ENCODE measurements around the gene OPALIN. TPM values are rescaled to one million over a fixed set of nuclear protein-coding genes. Genes with fewer than 3 reads are reported as not detected.

OPALIN gene, protein sequence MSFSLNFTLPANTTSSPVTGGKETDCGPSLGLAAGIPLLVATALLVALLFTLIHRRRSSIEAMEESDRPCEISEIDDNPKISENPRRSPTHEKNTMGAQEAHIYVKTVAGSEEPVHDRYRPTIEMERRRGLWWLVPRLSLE
- not detected in 2 replicates for polyA plus RNA-seq
- polyA minus RNA-seq: not detected in 2 replicates

DNA sequence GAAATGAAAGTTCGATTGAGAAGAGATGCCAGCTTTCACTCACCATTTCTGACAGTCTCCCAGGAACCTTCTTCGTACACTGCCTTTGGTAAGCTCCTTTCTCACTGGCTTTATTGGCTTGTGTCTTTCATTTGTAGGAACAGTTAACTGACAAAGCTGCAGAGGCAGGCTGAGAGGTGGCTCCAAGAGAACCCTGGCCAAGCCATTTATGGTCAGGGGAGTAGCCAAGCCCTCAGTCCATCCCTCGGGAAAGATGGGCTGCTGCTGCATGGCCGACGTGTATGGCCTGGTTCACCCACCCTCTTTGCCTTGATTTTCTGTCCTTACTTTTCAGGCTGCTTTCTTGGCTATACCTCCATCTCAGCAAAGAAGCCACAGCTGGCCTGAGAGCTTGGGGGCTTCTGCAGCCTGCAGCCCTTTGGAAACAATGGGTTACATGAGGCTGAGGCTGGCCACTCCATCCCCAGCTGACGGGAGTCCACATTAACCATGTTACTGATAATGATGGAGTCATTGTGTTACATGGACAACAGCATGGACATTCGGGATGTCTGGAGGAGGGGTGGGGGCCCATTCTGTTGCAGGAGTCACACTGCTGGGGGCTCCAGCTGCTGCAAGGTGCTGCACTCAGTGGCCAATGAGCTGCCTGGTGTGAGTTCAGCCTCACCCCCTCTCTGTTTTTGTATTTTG, at the start of gene OPALIN:
Gene OPALIN (minus strand): TSS at position 152 of the 690 bp plus-strand sequence. CDS start 106 bp downstream, at position 46.
- no peaks in the 10 kb centered on the region for H3K79me2 ChIP-seq (replicated peaks; ENCODE audit: insufficient read depth, low read length)
- H3K27ac ChIP-seq (ENCODE audit: low read length): no peak within 1 kb of the TSS
- H3K9me3 ChIP-seq (ENCODE audit: low read length): no peaks in the 10 kb centered on the region
- H2AFZ ChIP-seq (ENCODE audit: low read depth, low read length): no peak within 1 kb of the TSS
- H3K9me2 ChIP-seq (ENCODE audit: insufficient read depth, low read length): no peaks in the 10 kb centered on the region
- no peaks in the 10 kb centered on the region for H3K36me3 ChIP-seq (ENCODE audit: insufficient read depth, low read length)
- no peak within 1 kb of the TSS for H3K9ac ChIP-seq (ENCODE audit: low read length)
- H4K20me1 ChIP-seq (ENCODE audit: insufficient read depth): no peaks in the 10 kb centered on the region
- no peak within 1 kb of the TSS for H3K4me2 ChIP-seq (ENCODE audit: low read length)
- no peaks in the 10 kb centered on the region for H3K27me3 ChIP-seq (ENCODE audit: insufficient read depth, low read depth, low read length)
- H3K4me3 ChIP-seq (ENCODE audit: low read length): no peak within 1 kb of the TSS
- H3F3A ChIP-seq (ENCODE audit: insufficient read depth, low read length, poor library complexity, severe bottlenecking): no peaks in the 10 kb centered on the region
- TF ChIP-seq, protein P1, sequence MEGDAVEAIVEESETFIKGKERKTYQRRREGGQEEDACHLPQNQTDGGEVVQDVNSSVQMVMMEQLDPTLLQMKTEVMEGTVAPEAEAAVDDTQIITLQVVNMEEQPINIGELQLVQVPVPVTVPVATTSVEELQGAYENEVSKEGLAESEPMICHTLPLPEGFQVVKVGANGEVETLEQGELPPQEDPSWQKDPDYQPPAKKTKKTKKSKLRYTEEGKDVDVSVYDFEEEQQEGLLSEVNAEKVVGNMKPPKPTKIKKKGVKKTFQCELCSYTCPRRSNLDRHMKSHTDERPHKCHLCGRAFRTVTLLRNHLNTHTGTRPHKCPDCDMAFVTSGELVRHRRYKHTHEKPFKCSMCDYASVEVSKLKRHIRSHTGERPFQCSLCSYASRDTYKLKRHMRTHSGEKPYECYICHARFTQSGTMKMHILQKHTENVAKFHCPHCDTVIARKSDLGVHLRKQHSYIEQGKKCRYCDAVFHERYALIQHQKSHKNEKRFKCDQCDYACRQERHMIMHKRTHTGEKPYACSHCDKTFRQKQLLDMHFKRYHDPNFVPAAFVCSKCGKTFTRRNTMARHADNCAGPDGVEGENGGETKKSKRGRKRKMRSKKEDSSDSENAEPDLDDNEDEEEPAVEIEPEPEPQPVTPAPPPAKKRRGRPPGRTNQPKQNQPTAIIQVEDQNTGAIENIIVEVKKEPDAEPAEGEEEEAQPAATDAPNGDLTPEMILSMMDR (IDR thresholded peaks at IDR 0.05; ENCODE audit: poor library complexity, severe bottlenecking): no peak

DNA sequence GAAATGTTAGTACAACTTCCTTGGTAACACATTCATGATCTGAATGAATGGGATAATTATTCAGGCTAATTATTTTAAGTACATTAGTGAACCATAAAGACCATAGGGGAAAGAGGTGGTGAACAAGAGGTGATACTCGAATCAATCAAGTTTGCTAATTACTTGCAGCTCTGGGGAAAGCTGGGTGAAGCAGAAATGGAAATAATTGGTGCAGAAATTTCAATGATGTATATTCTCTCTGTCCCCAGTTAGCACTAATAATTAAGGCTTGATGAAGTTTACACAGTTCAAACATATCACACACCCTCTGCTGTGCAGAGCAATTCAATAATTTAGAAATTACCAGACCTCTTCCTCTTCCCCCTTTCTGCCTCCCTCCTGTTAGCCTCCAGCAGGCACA, 49.4 kb upstream of the OPALIN start:
- TF ChIP-seq RAD21 (conservative IDR thresholded peaks at IDR 0.05): no peak
- TF ChIP-seq, protein P2, sequence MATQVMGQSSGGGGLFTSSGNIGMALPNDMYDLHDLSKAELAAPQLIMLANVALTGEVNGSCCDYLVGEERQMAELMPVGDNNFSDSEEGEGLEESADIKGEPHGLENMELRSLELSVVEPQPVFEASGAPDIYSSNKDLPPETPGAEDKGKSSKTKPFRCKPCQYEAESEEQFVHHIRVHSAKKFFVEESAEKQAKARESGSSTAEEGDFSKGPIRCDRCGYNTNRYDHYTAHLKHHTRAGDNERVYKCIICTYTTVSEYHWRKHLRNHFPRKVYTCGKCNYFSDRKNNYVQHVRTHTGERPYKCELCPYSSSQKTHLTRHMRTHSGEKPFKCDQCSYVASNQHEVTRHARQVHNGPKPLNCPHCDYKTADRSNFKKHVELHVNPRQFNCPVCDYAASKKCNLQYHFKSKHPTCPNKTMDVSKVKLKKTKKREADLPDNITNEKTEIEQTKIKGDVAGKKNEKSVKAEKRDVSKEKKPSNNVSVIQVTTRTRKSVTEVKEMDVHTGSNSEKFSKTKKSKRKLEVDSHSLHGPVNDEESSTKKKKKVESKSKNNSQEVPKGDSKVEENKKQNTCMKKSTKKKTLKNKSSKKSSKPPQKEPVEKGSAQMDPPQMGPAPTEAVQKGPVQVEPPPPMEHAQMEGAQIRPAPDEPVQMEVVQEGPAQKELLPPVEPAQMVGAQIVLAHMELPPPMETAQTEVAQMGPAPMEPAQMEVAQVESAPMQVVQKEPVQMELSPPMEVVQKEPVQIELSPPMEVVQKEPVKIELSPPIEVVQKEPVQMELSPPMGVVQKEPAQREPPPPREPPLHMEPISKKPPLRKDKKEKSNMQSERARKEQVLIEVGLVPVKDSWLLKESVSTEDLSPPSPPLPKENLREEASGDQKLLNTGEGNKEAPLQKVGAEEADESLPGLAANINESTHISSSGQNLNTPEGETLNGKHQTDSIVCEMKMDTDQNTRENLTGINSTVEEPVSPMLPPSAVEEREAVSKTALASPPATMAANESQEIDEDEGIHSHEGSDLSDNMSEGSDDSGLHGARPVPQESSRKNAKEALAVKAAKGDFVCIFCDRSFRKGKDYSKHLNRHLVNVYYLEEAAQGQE (IDR thresholded peaks at IDR 0.05; ENCODE audit: borderline replicate concordance): no peak
- TF ChIP-seq EP300 (conservative IDR thresholded peaks at IDR 0.05; ENCODE audit: poor library complexity, severe bottlenecking): no peak
- no peak for TF ChIP-seq EZH2 (IDR thresholded peaks at IDR 0.05; ENCODE audit: borderline replicate concordance, insufficient read depth, low read length, poor library complexity, severe bottlenecking)
- TF ChIP-seq POLR2AphosphoS5 (IDR thresholded peaks at IDR 0.05): no peak
- TF ChIP-seq TAF1 (IDR thresholded peaks at IDR 0.05; ENCODE audit: low read depth): no peak
- no peak for TF ChIP-seq SMC3 (conservative IDR thresholded peaks at IDR 0.05; ENCODE audit: poor library complexity)
- TF ChIP-seq MXI1 (conservative IDR thresholded peaks at IDR 0.05; ENCODE audit: poor library complexity, severe bottlenecking): no peak
- TF ChIP-seq, protein P1 (IDR thresholded peaks at IDR 0.05; ENCODE audit: poor library complexity, severe bottlenecking): no peak
- H3F3A ChIP-seq (ENCODE audit: insufficient read depth, low read length, poor library complexity, severe bottlenecking): no peaks in the 10 kb centered on the region
- no peaks in the 10 kb centered on the region for H3K79me2 ChIP-seq (replicated peaks; ENCODE audit: insufficient read depth, low read length)
- no peak overlapping the region for H3K4me3 ChIP-seq (ENCODE audit: low read length)
- H3K9me3 ChIP-seq (ENCODE audit: low read length): no peaks in the 10 kb centered on the region
- H3K9me2 ChIP-seq (ENCODE audit: insufficient read depth, low read length): no peaks in the 10 kb centered on the region
- no peak overlapping the region for H2AFZ ChIP-seq (ENCODE audit: low read depth, low read length)
- no peak overlapping the region for H3K9ac ChIP-seq (ENCODE audit: low read length)
- no peak overlapping the region for H3K27ac ChIP-seq (ENCODE audit: low read length)
- H3K27me3 ChIP-seq (ENCODE audit: insufficient read depth, low read depth, low read length): no peaks in the 10 kb centered on the region
- H4K20me1 ChIP-seq (ENCODE audit: insufficient read depth): no peaks in the 10 kb centered on the region
- no peak overlapping the region for H3K4me2 ChIP-seq (ENCODE audit: low read length)
- no peaks in the 10 kb centered on the region for H3K36me3 ChIP-seq (ENCODE audit: insufficient read depth, low read length)
